PC-3 (cell line): ENCODE data around the gene NR1D1. TPM values are rescaled to one million over a fixed set of nuclear protein-coding genes. Genes with fewer than 3 reads are reported as not detected.

Source experiments
- ATAC-seq: fragments of 200-7000 bp; cut with Tn5 transposase; 2 replicates; pipeline ENCODE4 v1.9.1; 2020; ENCODE audit warnings: mild to moderate bottlenecking, moderate library complexity
- BruUV-seq: library from RNA; stranded (reverse); fragments of 400-500 nt; replicated peaks from 2 replicates; lab custom pipeline; 2021; lab: Mats Ljungman, UMichigan
- CTCF ChIA-PET: fragments of 300-600 bp; sonication (Branson Sonifier 250); formaldehyde crosslinking; loops from one replicate; lab custom pipeline; 2022; ENCODE audit warnings: antibody characterized with exemption; lab: Charles Lee
- POLR2A ChIA-PET: fragments of 300-600 bp; sonication (Branson Sonifier 250); formaldehyde crosslinking; loops from one replicate; lab custom pipeline; 2022; ENCODE audit warnings: antibody characterized with exemption; ENCODE audit not compliant: unreplicated experiment; lab: Charles Lee
- DNase-seq: peaks from one replicate; pipeline ENCODE4 v3.0.0-alpha.2; 2015
- H2AFZ ChIP-seq: fragments of 300-600 bp; sonication (generic); 2 replicates; pipeline ENCODE4 v1.6.0; 2016; ENCODE audit warnings: antibody characterized with exemption, low read length
- H3F3A ChIP-seq: fragments of 300-600 bp; sonication (generic); one replicate; pipeline ENCODE4 v1.6.0; 2017; ENCODE audit warnings: antibody characterized with exemption, low read length, control low read depth, mild to moderate bottlenecking; ENCODE audit not compliant: unreplicated experiment
- H3K27ac ChIP-seq: fragments of 300-600 bp; sonication (generic); 2 replicates; pipeline ENCODE4 v1.5.1; 2016; ENCODE audit warnings: mild to moderate bottlenecking, low read length
- H3K27me3 ChIP-seq: fragments of 300-600 bp; sonication (generic); 2 replicates; pipeline ENCODE4 v1.6.1; 2016; ENCODE audit warnings: low read length, mixed read lengths
- H3K36me3 ChIP-seq: fragments of 300-600 bp; sonication (generic); 2 replicates; pipeline ENCODE4 v1.6.1; 2016; ENCODE audit warnings: low read depth, mixed run types, low read length, mixed read lengths
- H3K4me1 ChIP-seq: fragments of 300-600 bp; sonication (generic); 2 replicates; pipeline ENCODE4 v1.5.1; 2016; ENCODE audit warnings: low read length; ENCODE audit not compliant: insufficient read depth
- H3K4me2 ChIP-seq: fragments of 300-600 bp; sonication (generic); 2 replicates; pipeline ENCODE4 v1.6.0; 2016; ENCODE audit warnings: low read length
- H3K4me3 ChIP-seq: fragments of 300-600 bp; sonication (generic); 2 replicates; pipeline ENCODE4 v1.5.1; 2016; ENCODE audit warnings: mild to moderate bottlenecking, low read length, mixed read lengths
- H3K79me2 ChIP-seq: fragments of 300-600 bp; sonication (generic); 2 replicates; pipeline ENCODE4 v1.6.1; 2017; ENCODE audit warnings: low read length, mixed read lengths
- H3K9ac ChIP-seq: fragments of 300-600 bp; sonication (generic); 2 replicates; pipeline ENCODE4 v1.6.0; 2016; ENCODE audit warnings: mild to moderate bottlenecking, low read length
- H3K9me2 ChIP-seq: fragments of 300-600 bp; sonication (generic); replicated peaks from 2 replicates; pipeline ENCODE4 v1.6.1; 2016; ENCODE audit warnings: mixed run types, low read length, mixed read lengths
- H3K9me3 ChIP-seq: fragments of 300-600 bp; sonication (generic); 2 replicates; pipeline ENCODE4 v1.6.1; 2016; ENCODE audit warnings: low read length, mixed read lengths
- H4K20me1 ChIP-seq: fragments of 300-600 bp; sonication (generic); 2 replicates; pipeline ENCODE4 v1.6.1; 2016; ENCODE audit warnings: low read length, mixed read lengths
- EZH2 ChIP-seq: fragments of 300-600 bp; sonication (generic); IDR thresholded peaks from one replicate; pipeline ENCODE4 v1.6.1; 2017; ENCODE audit warnings: antibody characterized with exemption, mild to moderate bottlenecking, low read length; ENCODE audit not compliant: unreplicated experiment
- EZH2phosphoT487 ChIP-seq: fragments of 300-600 bp; sonication (generic); IDR thresholded peaks from 2 replicates; pipeline ENCODE4 v1.6.1; 2018; ENCODE audit warnings: mild to moderate bottlenecking, antibody characterized with exemption, low read length, borderline replicate concordance
- intact Hi-C: fragments of 100-400 bp; cut with micrococcal nuclease; formaldehyde crosslinking; loops from 2 replicates; pipeline ENCODE4 v1.9.0; 2023
- total RNA-seq: library from RNA; depleted of rRNA; stranded (reverse); fragments of >200 nt; gene quantifications from 2 replicates; pipeline ENCODE4 v1.2.3, GENCODE V29; 2014
- TF ChIP-seq, protein P1 (sequence below): fragments of 300-600 bp; sonication (generic); conservative IDR thresholded peaks from 2 replicates; pipeline ENCODE4 v1.5.1; 2017; ENCODE audit warnings: antibody characterized with exemption, low read depth, mild to moderate bottlenecking, low read length

NR1D1 gene
- total RNA-seq, 1 experiment from 2014 or later = 7.1 TPM

GRCh38 chr17:40113907-40114245 is 13.5 kb upstream of the NR1D1 start:
- intact Hi-C loops = loop anchor here (1.0 to 5.0 kb wide), 5 partner anchors 10 to 178 kb away; partner anchors contain the start of gene NR1D1

GRCh38 chr17:40113110-40113906 is 12.9 kb upstream of the NR1D1 start:
- ChIA-PET CTCF (interaction anchor here (0.5 to 2.3 kb wide), 12 partner anchors 9 to 87 kb away, joined by 3 to 26 read pairs (median 4); partner anchors contain the start of genes CASC3 and MSL1), POLR2A (interaction anchor here (0.5 to 2.0 kb wide), 8 partner anchors 9 to 235 kb away, joined by 3 to 16 read pairs (median 4); partner anchors contain the start of genes MSL1 and NR1D1)
- Histone ChIP-seq H3K36me3 (no peaks in the 10 kb centered on the region), H3K4me3 (peak overlapping the region; percentile 60), H3K4me1 (peaks cover 51% of the 10 kb centered on the region), H4K20me1 (no peaks in the 10 kb centered on the region), H2AFZ (peak overlapping the region; percentile 76), H3K27me3 (no peaks in the 10 kb centered on the region), H3K9ac (peak overlapping the region; percentile 95), H3K9me3 (no peaks in the 10 kb centered on the region), H3K4me2 (peak overlapping the region; percentile 86), H3K9me2 (no peaks in the 10 kb centered on the region), H3K79me2 (no peaks in the 10 kb centered on the region), H3K27ac (peak overlapping the region; percentile 98), H3F3A (peaks cover 4% of the 10 kb centered on the region)
- TF ChIP-seq, protein P1, sequence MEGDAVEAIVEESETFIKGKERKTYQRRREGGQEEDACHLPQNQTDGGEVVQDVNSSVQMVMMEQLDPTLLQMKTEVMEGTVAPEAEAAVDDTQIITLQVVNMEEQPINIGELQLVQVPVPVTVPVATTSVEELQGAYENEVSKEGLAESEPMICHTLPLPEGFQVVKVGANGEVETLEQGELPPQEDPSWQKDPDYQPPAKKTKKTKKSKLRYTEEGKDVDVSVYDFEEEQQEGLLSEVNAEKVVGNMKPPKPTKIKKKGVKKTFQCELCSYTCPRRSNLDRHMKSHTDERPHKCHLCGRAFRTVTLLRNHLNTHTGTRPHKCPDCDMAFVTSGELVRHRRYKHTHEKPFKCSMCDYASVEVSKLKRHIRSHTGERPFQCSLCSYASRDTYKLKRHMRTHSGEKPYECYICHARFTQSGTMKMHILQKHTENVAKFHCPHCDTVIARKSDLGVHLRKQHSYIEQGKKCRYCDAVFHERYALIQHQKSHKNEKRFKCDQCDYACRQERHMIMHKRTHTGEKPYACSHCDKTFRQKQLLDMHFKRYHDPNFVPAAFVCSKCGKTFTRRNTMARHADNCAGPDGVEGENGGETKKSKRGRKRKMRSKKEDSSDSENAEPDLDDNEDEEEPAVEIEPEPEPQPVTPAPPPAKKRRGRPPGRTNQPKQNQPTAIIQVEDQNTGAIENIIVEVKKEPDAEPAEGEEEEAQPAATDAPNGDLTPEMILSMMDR = peak; percentile 84
- no peak for TF ChIP-seq EZH2phosphoT487
- TF ChIP-seq EZH2 = no peak
- intact Hi-C loops = loop anchor here (1.0 to 5.0 kb wide), 5 partner anchors 11 to 179 kb away; partner anchors contain the start of gene NR1D1
- ATAC-seq (peak; percentile 65), DNase-seq (peak; percentile 94)
- TSS peak; percentile 93 for BruUV-seq

More at GRCh38 chr17:40113907-40114245, 13.5 kb upstream of the NR1D1 start:
- no TSS peak for BruUV-seq
- peak overlapping the region; percentile 95 for H3K9ac ChIP-seq
- ChIA-PET CTCF (interaction anchor here (0.6 to 2.3 kb wide), 6 partner anchors 10 to 77 kb away, joined by 3 to 26 read pairs (median 5); partner anchors contain the start of gene CASC3), POLR2A (interaction anchor here (0.6 to 2.0 kb wide), 6 partner anchors 8 to 235 kb away, joined by 3 to 16 read pairs (median 4); partner anchors contain the start of gene MSL1)
- H3K4me2 ChIP-seq = peak overlapping the region; percentile 86
- DNase-seq (no peak), ATAC-seq (no peak)
- TF ChIP-seq, protein P1 = no peak
- TF ChIP-seq EZH2 = no peak
- no peak for TF ChIP-seq EZH2phosphoT487
- no peaks in the 10 kb centered on the region for H3K36me3 ChIP-seq
- H4K20me1 ChIP-seq = no peaks in the 10 kb centered on the region
- H3K4me3 ChIP-seq = peak overlapping the region; percentile 60; the same call in 1 of the 2 replicates
- peak overlapping the region; percentile 98 for H3K27ac ChIP-seq
- H2AFZ ChIP-seq = peak overlapping the region; percentile 76
- no peaks in the 10 kb centered on the region for H3K9me2 ChIP-seq
- peaks cover 48% of the 10 kb centered on the region for H3K4me1 ChIP-seq
- no peaks in the 10 kb centered on the region for H3K27me3 ChIP-seq
- no peaks in the 10 kb centered on the region for H3K79me2 ChIP-seq
- H3F3A ChIP-seq = peaks cover 4% of the 10 kb centered on the region
- H3K9me3 ChIP-seq = no peaks in the 10 kb centered on the region
